HL-60/S4 treated with retinoic acid at 250 ng/mL for 4 days and 3 days (cell line): ENCODE measurements around the gene PCNX4.

Source experiments
- in situ Hi-C: fragments of 300-500 bp; cut with MboI; formaldehyde crosslinking; loops from 2 replicates; pipeline ENCODE4 v1.7.0; 2022; ENCODE audit warnings: low sequenced_read_pairs

The PCNX4 gene

DNA sequence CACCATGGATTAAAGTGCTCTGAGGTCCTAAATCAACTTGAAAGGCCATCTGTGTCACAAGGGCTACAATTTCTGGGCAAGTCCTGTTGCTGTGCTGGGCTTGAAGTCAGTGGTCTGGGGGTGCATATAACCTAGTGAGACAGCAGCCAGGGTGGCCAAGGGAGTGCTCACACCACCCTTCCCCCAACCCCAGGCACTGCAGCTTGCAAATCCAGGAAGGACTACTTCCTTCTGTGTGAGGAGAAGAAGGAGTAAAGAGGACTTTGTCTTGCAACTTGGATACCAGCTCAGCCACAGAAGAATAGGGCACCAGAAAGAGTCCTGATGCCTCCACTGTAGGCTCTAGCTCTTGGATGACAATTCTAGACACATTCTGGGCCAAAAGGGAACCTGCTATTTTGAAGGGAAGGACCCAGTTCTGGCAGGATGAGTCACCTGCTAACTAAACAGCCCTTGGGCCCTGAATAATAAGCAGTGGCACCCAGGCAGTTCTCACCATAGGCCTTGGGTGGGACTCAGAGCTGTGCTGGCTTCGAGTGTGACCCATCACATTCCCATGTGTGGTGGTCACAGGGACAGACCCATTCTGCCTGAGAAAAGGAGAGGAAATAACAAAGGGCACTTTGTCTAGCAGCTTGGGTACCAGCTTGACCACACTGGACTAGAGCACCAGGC, 106.0 kb downstream of the PCNX4 start:
- in situ Hi-C loops = loop anchor here (25.0 kb wide), 2 partner anchors 365 to 560 kb away; no protein-coding TSS in a partner anchor

DNA sequence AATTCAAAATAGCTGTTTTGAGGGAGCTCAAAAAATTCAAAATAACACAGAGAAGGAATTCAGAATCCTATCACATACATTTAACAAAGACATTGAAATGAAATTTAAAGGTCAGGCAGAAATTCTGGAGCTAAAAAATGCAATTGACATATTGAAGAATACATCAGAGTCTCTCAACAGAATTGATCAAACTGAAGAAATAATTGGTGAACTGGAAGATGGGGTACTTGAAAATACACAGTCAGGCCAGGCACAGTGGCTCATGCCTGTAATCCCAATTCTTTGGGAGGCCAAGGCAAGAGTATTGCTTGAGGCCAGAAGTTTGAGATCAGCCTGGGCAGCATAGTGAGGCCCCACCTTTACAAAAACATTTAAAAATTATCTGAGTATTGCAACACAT, 107.6 kb downstream of the PCNX4 start:
- in situ Hi-C loops = loop anchor here (25.0 kb wide), 2 partner anchors 363 to 562 kb away; no protein-coding TSS in a partner anchor

DNA sequence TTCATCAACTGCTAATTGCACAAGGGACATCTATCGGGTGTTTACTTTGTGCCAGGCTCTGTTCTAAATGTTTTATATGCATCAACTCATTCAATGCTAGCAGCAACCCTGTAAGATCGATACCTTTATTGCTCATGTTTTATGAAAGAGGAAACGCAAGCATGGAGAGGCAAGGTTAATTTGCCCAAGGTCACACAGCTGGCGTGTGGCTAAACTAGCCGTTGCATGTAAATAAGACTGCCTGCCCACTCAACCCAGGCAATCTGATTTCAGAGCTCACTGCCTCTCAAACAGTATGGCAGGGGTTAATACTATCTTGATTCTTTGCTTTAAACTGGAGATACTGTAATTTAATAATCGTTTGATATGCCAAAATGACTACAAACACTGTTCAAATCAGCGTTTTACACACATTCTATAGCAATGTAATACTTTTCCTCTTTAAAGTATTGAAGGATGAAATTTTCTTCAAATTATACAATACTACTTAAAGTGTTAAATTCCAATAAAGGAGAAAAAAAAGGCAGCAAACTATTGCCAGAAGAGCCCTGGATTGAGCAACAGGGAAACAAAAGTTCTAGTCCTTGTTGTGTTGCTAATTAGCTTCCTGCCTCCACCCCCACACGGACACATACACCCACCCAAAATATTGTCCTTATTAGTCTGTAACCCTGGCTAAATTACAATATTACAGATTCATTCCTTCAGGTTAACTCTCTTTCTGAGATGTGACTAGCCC, 112.5 kb downstream of the PCNX4 start:
- in situ Hi-C loops = no loop called here

DNA sequence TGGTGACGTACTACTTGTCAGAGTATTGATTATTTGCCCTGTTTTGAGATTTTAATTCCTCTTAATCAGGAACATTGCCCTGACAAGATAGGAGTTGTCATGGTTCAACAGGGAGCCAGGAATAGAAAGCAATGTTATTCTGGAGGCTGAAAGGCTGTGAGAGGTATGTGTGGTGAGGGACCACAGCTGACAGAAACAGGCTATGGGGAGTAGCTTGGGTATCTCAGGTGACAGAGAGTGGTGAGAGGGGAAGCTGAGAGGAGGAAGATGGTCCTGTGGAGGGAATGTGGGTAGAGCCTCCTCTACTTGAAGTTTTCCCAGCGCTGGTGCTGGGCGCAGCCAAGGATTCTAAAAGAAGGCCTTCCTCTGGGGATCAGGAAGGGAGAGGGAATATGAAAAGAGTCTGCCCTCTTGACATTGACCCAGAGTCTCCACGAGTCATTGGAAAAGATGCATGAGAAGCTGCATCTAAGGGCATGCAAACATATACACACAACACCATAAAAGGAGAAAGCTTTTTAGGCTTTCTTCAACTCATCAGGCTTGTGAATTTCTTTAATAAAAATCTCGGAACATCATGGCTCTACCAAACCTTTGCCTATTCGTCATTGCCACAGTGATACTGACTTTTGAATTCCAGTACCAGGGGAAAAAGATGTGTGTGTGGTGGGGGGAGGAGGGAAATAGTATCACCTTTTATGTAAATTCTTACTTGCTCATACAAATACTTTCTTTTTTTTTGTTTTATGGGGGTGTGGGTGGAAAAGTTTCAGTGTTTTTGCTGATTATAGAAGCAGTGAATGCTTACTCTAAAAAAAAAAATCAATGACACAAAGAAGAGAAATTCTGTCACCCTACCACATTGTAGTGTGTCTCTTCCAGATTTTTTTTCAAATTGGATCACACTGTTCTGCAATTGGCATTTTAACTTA, 113.4 kb downstream of the PCNX4 start:
- in situ Hi-C loops = no loop called here

DNA sequence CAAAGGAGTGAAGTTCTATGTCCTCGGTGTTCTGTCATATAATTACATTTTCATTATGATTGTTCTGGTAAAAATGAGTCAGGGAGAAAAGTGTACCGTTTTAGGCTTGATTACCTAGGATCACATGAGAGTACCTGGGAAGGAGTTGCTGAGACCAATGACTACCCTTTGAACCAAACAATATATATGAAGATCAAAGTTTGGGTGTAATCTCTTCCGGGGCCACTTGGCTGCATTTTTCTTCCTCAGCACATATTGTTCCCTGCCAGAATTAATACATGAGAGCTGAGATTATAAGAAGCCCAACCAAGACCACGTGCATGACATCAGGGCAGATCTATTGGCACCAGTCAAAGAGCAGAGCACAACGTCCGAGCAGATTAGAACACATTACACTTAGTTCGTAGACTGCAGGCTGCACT, 114.5 kb downstream of the PCNX4 start:
- in situ Hi-C loops = no loop called here

DNA sequence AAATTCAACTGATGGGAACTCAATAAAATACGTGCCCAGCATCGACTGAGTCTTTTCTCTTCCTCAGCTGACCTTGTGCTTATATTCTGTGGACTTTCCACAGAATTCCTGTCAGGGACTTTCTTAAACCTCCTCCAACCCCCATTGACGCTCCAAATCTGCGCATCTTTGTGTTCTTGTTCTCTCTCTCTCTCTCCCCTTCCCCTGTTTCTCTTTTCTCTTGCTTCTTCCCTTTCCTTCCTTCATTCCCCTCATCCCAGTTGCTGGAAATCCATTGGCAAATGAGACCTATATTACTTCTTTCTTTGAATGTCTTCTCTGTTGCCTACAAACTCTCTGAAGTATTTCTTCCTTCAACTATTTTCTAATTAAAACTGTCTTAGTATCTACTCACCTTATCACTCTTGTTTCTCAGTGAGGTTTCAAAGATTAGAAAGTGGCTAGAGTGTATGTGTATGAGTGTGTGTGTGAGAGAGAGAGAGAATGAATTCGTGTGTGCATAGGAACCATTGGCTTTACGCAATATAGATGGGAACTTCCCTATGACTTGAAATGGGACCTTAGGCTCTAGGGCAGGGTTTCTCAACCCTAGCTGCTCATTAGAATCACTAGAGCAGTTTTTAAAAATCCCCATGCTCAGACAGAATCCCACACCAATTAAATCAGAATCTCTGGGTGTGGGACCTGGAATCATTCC, 115.3 kb downstream of the PCNX4 start:
- in situ Hi-C loops = no loop called here

DNA sequence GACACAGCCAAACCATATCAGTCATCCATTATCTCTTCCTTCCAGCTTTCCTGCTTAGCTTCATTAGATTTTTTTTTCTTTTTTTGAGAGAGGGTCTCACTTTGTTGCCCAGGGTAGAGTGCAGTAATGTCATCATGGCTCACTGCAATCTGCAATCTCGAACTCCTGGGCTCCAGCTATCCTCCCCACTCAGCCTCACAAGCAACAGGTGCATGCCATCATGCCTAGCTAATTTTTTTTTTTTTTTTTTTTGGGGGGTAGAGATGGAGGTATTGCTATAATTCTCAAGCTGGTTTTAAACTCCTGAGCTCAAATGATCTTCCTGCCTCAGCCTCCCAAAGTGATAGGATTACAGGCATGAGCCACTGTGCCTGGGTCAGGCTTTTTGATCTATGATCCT, 119.0 kb downstream of the PCNX4 start:
- in situ Hi-C loops = no loop called here

DNA sequence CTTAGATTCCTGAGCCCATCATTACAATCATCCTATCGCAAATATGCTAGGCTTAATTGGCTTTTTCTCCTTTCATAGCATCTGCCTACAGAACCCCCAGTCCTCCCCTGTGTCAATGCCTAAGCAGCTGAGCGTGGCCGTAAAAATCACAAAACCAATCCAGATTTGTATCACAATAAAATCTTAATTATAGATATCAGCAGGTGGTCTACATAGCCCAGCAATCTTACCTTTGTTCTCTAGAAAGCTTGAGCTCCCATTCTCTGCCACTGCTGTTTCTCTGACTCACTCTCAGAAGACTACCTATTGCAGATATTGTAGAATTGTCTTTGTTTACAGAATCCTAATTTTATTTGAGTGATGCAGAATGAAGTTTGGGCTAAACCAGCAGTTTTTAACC, 119.4 kb downstream of the PCNX4 start:
- in situ Hi-C loops = no loop called here

DNA sequence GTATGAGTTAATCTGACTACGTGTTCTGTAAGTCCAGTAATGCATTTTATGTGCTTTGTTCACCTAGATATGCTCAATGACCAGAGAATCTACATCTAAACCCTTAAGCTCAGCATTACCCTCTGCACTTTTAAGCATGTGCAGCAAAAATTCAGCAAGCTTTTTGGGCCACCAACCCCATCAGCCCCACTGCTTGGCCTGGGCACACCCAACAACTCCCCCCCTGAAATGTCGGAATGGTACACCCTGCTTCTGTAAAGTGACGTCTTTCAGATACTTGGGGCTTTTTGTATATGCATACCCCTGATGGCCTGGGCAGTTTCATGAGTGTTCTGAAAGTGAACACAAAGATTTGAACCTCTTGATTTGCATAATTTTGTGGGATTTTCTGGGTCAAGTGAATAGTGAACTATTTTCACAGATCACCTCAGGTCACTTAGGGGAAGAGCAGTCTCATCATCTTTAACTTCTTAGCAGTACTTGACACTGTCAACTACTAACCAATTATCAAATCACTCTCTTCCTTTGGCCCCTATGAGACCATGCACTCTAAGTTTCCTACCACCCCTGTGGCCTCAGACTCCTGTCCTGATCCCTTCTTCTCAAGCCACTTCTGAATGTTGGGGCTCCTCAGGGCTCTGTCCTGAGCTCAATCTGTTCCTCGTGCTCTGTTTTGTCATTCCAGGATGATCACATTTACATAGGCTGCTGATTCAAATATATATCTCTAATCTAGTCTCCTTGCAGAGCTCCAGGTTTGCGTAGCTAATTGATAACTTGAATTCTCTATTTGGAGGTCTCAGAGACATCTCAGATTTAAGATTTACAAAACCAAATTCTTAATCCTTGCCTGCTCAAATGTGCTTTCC, 121.0 kb downstream of the PCNX4 start:
- in situ Hi-C loops = no loop called here

DNA sequence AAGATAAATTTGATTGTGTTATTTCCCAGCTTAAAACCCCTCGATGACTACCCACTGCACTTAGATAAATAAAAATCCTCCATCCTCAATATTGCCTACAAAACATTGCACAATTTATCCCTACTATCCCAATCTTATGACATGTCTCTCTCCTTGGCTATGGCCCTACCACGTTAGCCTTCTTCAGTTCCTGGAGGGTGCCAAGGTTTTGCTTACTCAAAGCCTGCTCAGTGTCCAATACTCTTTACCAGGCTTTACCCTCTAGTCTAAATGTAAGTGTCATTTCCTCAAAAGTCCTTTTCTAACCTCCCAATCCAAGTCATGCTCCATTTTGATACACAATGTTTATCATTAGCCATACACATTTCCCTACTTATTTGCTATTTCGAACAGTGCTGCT, 122.3 kb downstream of the PCNX4 start:
- in situ Hi-C loops = no loop called here

DNA sequence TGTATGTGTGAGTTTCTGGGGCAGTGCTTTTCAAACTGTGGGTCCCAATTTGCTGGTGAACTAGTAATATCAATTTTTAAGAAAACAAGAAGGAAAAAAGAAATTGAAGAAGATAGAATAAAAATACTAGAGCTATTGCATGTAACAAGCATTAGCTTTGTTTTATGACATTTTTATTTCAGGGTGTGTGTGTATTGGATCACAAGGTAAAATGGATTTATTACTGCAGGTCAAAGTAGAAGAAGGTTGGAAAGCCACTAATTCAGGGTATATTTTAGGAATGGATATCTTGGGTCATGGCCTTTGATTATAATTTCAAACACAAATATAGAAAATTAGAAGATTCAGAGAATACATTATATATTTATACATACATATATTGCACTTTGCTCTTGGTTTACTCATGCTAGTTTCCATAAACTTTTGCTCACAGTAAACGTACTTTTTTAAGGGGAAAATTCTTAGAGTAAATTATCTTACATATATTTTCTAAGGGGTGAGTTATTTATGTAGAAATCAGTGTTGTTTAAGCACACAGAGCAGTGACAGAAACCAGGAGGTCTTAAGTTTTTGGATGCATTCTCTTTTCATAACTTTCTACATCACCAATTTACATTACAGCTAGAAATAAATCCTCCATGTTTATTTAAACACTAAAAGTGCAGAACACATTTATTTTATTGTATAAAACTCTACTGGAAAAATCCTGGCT, 122.8 kb downstream of the PCNX4 start:
- in situ Hi-C loops = no loop called here

DNA sequence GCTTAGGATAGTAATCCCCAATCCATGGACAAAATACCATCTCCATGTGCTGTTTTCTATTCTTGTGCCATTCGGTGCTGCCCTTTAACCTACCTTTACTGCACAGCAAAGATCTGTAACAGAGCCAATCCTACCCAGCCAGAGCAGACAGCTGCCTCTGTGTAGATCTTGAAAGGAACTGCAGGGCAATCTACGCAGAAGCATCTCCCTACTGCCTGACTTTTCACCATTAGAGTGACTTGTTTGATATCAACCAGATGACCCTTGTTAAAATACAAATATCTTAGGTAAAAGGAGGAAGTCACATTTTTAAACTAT, 123.4 kb downstream of the PCNX4 start:
- in situ Hi-C loops = no loop called here

DNA sequence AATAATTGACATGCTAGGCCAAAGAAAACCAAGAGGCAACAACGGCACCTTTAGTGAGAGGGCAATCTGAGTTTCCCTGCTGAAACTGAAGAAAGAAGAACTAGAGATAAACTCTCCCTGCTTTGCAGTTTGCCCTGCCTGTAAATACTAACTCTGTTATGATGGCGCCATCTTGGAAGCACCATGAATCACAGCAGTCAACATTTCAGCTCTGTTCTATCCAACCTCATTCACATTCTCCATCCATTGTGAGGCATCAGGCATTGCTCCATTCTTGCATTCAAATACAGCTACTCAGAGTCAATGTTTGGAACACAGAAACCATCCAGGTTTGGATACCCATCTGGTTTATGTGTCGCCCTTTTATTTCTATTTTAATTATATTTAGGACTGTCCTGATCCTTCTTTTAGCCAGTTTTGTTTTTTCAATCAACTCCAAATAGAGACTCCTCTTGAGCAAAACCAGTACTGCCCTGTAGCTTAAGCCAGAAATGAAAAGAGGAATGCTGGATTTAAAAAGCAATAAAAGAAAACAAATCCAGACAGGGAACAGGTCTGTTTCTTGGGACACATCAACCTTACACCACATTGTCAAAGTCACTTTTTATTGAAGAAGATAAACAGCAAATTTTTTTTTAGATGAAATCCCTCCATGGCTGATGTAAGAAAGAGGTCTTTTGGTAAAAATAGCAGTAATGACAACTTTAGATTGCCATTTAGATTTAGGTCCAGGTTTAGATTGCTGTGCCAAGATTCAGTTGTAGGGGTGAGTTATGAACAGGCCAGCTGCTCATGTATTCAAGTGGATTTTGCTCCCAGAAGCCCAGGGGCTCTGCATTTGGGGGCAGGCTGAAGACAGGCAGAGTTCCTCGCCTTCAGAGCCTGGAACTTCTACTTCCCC, 124.0 kb downstream of the PCNX4 start:
- in situ Hi-C loops = no loop called here

DNA sequence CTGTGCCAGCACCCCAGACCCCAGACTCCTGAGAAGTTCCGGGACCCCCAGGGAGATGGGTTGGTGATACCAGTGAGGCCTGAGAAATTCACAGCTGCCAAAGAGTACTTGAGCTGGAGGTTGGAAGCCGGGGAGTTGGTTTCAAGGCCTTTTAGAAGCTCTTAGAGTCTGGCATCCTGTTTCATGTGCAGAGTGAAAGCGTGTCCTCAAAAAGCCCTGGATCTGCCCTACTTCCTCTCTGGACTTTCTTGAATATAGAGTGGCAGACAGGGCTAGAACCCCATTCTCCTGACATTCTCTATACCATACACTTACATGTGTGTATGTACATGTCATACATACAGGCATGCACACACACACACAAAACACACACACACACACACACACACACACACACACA, 126.0 kb downstream of the PCNX4 start:
- in situ Hi-C loops = no loop called here
